ENCODE data around the gene PRCD.

The PRCD gene

DNA sequence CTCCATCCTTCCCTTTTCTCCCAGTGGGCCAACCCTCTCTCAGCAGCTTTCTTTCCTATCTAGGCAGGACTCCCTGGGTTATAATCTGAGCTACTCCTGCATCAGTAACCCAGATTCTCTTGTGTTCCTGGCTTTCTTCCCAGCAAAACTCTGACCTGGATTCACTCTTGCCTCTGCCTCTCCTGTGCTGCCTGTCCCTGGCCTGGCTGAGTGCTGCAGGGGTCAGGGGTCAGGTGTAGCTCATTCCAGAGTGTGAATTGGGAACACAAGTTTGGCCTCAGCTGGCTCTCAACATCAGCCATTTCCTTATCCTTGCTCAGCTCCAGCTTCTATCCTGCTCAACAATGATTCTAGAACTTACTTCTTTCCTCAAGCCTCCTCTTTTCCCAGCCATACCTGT is 48.3 kb downstream of the PRCD start:
- no peak overlapping the region for H3K27ac ChIP-seq
- TF ChIP-seq CTCF (IDR thresholded peaks at IDR 0.05), result no peak
- no peak overlapping the region for H3K9ac ChIP-seq
- H3K4me1 ChIP-seq, result no peaks in the 10 kb centered on the region
- H2AFZ ChIP-seq, result no peak overlapping the region
- no peak overlapping the region for H3K4me2 ChIP-seq (ENCODE audit: low read length)
- no peak overlapping the region for H3K4me3 ChIP-seq (ENCODE audit: low read depth, low read length)
- no peaks in the 10 kb centered on the region for H3K36me3 ChIP-seq (ENCODE audit: control insufficient read depth, insufficient read depth, low read length)
- H3K79me2 ChIP-seq, result no peaks in the 10 kb centered on the region
- no peaks in the 10 kb centered on the region for H3K27me3 ChIP-seq (ENCODE audit: control insufficient read depth, insufficient read depth, low read length)
- H3K9me3 ChIP-seq (ENCODE audit: control insufficient read depth, low read length), result no peaks in the 10 kb centered on the region

DNA sequence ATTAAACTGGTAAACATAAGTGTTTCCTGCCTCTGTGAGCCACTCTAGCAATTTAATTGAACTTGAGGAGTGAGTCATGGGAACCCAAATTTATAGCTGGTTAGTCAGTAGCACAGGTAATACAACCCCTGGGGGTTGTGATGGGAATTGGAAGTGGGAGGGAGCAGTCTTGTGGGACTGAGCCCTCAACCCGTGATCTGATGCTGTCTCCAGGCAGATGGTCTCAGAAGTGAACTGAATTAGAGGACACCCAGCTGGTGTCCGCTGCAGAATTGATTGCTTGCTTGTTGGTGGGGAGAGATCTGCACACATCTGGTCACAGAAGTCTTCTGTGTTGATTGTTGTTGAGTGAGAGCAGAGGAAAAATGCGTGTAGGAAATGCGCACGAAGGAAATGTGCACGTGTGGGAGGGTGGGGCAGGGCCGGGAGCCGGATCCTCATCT is 53.6 kb downstream of the PRCD start:
- Histone ChIP-seq H3K4me1 (no peaks in the 10 kb centered on the region), H2AFZ (no peak overlapping the region)

GRCh38 chr17:76593959-76594358 is 54.1 kb downstream of the PRCD start:
- Histone ChIP-seq H3K9ac (no peak overlapping the region), H3K79me2 (no peaks in the 10 kb centered on the region), H3K4me2 (ENCODE audit: low read length) (no peak overlapping the region), H3K9me3 (ENCODE audit: control insufficient read depth, low read length) (no peaks in the 10 kb centered on the region), H2AFZ (no peak overlapping the region), H3K27ac (no peak overlapping the region), H3K27me3 (ENCODE audit: control insufficient read depth, insufficient read depth, low read length) (no peaks in the 10 kb centered on the region), H3K4me3 (ENCODE audit: low read depth, low read length) (no peak overlapping the region), H3K36me3 (ENCODE audit: control insufficient read depth, insufficient read depth, low read length) (no peaks in the 10 kb centered on the region), H3K4me1 (no peaks in the 10 kb centered on the region)
- TF ChIP-seq CTCF (IDR thresholded peaks at IDR 0.05), result no peak

More for the DNA sequence above, 53.6 kb downstream of the PRCD start:
- Histone ChIP-seq H3K79me2 (no peaks in the 10 kb centered on the region), H3K27me3 (ENCODE audit: control insufficient read depth, insufficient read depth, low read length) (no peaks in the 10 kb centered on the region), H3K36me3 (ENCODE audit: control insufficient read depth, insufficient read depth, low read length) (no peaks in the 10 kb centered on the region), H3K4me3 (ENCODE audit: low read depth, low read length) (no peak overlapping the region), H3K27ac (no peak overlapping the region), H3K9ac (no peak overlapping the region), H3K9me3 (ENCODE audit: control insufficient read depth, low read length) (no peaks in the 10 kb centered on the region), H3K4me2 (ENCODE audit: low read length) (no peak overlapping the region)
- no peak for TF ChIP-seq CTCF (IDR thresholded peaks at IDR 0.05)

DNA sequence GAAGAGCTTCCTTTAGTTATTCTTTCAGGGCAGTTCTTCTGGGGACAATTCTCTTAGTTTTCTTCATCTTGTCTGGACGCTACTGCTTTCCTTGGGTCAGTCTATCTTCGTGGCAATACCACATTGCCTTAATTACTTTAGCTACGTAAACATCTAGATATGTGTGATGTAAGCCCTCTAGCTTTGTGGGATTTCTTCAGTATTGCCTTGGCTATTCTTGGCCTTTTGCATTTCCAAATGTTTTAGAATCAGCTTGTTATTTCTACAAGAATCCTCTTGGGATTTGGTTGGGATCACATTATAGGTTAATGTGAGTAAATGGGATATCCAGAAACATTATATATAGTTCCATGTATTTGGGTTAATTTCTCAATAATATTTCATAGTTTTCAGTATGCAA is 54.8 kb downstream of the PRCD start:
- H3K36me3 ChIP-seq (ENCODE audit: control insufficient read depth, insufficient read depth, low read length), result no peaks in the 10 kb centered on the region
- no peak overlapping the region for H3K27ac ChIP-seq
- no peak for TF ChIP-seq CTCF (IDR thresholded peaks at IDR 0.05)
- no peak overlapping the region for H3K9ac ChIP-seq
- no peak overlapping the region for H2AFZ ChIP-seq
- H3K4me3 ChIP-seq (ENCODE audit: low read depth, low read length), result no peak overlapping the region
- H3K27me3 ChIP-seq (ENCODE audit: control insufficient read depth, insufficient read depth, low read length), result no peaks in the 10 kb centered on the region
- no peaks in the 10 kb centered on the region for H3K9me3 ChIP-seq (ENCODE audit: control insufficient read depth, low read length)
- no peaks in the 10 kb centered on the region for H3K79me2 ChIP-seq
- no peak overlapping the region for H3K4me2 ChIP-seq (ENCODE audit: low read length)
- no peaks in the 10 kb centered on the region for H3K4me1 ChIP-seq
